ENCODE data around the gene SCAF11.

Gene SCAF11

GRCh38 chr12:45989721-45990467 lies 480 bp downstream of the SCAF11 start:
- Mint-ChIP-seq H3K9me3 (ENCODE audit: low read depth) (no peaks in the 10 kb centered on the region), H3K4me3 (peak overlapping the region; percentile 100), H3K36me3 (peaks cover 18% of the 10 kb centered on the region), H3K27me3 (no peaks in the 10 kb centered on the region), H3K4me1 (ENCODE audit: low read depth) (peaks cover 61% of the 10 kb centered on the region), H3K27ac (peak overlapping the region; percentile 100)

DNA sequence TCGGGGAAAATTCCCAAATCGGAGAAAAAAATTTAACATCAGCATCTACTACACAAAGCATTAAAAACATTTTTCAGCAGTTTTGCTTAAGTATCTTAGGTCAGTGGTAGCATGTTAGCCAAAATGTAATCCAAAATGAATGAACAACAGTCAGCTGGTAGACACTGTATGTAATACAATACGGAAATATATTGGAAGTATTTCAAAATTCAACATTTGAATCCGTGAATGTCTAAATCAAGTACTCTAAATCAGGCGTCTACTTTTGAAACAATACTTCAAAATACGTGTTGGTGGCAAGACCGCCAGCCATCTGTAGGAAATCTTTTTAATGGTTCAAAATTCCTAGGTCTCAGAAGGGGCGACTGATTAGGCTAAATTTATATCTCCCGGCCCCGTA lies 1.1 kb downstream of the SCAF11 start:
- Mint-ChIP-seq H3K9me3 (ENCODE audit: low read depth) (no peaks in the 10 kb centered on the region), H3K4me3 (peak overlapping the region; percentile 100), H3K27ac (peak overlapping the region; percentile 100), H3K27me3 (no peaks in the 10 kb centered on the region), H3K36me3 (peaks cover 18% of the 10 kb centered on the region), H3K4me1 (ENCODE audit: low read depth) (peaks cover 66% of the 10 kb centered on the region)

- peak overlapping the region; percentile 100 for H3K4me3 Mint-ChIP-seq
- no peaks in the 10 kb centered on the region for H3K9me3 Mint-ChIP-seq (ENCODE audit: low read depth)
- peak overlapping the region; percentile 75 for H3K27ac Mint-ChIP-seq
- H3K4me1 Mint-ChIP-seq (ENCODE audit: low read depth) = peaks cover 75% of the 10 kb centered on the region
- H3K36me3 Mint-ChIP-seq = peaks cover 18% of the 10 kb centered on the region
- no peaks in the 10 kb centered on the region for H3K27me3 Mint-ChIP-seq
Measured at GRCh38 chr12:45988264-45988663, 2.1 kb downstream of the SCAF11 start.

DNA sequence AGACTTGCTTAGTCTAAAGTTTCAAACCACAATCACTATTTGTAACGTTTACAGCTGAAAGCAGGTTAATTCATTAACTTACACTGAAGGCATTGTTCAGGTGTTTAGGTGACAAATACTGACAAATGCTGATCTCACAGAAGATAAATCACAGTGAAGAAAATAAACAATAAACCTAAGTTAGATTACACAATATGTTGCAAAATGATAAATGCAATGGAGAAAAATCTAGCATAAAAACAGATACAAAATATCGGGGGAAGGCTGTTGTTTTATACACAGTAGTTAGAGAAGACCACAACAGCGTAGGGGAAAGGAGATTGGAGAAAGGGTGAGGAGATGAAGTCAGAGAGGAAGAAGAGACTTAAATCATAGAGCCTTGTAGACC lies 3.0 kb downstream of the SCAF11 start:
- Mint-ChIP-seq H3K36me3 (peaks cover 18% of the 10 kb centered on the region), H3K9me3 (ENCODE audit: low read depth) (no peaks in the 10 kb centered on the region), H3K27ac (peak overlapping the region; percentile 75)

GRCh38 chr12:45986641-45987339 lies 3.6 kb downstream of the SCAF11 start:
- peaks cover 82% of the 10 kb centered on the region for H3K4me1 Mint-ChIP-seq (ENCODE audit: low read depth)

More for the DNA sequence above, 3.0 kb downstream of the SCAF11 start:
- H3K27me3 Mint-ChIP-seq = no peaks in the 10 kb centered on the region
- peak overlapping the region; percentile 100 for H3K4me3 Mint-ChIP-seq
- H3K4me1 Mint-ChIP-seq (ENCODE audit: low read depth) = peaks cover 83% of the 10 kb centered on the region

GRCh38 chr12:45981075-45981837 lies 9.1 kb downstream of the SCAF11 start:
- Mint-ChIP-seq H3K4me3 (peak overlapping the region; percentile 53), H3K9me3 (ENCODE audit: low read depth) (no peaks in the 10 kb centered on the region), H3K4me1 (ENCODE audit: low read depth) (peaks cover 94% of the 10 kb centered on the region), H3K27ac (no peak overlapping the region), H3K27me3 (no peaks in the 10 kb centered on the region), H3K36me3 (peaks cover 11% of the 10 kb centered on the region)

More at GRCh38 chr12:45986641-45987339, 3.6 kb downstream of the SCAF11 start:
- Mint-ChIP-seq H3K36me3 (peaks cover 18% of the 10 kb centered on the region), H3K27ac (peak overlapping the region; percentile 67), H3K27me3 (no peaks in the 10 kb centered on the region), H3K4me3 (peak overlapping the region; percentile 100), H3K9me3 (ENCODE audit: low read depth) (no peaks in the 10 kb centered on the region)

DNA sequence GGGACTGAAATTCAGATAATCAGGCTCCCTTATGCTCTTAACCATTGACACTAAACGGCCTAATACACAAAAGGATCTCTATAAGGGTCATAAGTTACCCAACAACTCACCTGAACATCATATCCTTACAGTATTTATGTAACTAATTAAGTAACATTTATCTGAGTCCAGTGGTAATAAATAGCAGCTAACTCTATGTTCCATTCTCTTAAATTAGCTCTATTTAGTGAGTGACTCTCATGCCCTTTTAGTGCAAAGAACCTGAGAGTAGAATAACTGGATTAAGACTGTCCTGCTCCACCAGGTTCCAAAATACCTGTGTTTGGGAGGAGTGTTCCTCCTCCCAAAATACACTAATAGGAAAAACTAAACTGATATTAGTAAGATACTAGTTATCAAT lies 9.8 kb downstream of the SCAF11 start:
- no peak overlapping the region for H3K27ac Mint-ChIP-seq
- no peaks in the 10 kb centered on the region for H3K27me3 Mint-ChIP-seq
- peaks cover 7% of the 10 kb centered on the region for H3K36me3 Mint-ChIP-seq
- H3K9me3 Mint-ChIP-seq (ENCODE audit: low read depth) = no peaks in the 10 kb centered on the region
- peaks cover 92% of the 10 kb centered on the region for H3K4me1 Mint-ChIP-seq (ENCODE audit: low read depth)
- peak overlapping the region; percentile 28 for H3K4me3 Mint-ChIP-seq

DNA sequence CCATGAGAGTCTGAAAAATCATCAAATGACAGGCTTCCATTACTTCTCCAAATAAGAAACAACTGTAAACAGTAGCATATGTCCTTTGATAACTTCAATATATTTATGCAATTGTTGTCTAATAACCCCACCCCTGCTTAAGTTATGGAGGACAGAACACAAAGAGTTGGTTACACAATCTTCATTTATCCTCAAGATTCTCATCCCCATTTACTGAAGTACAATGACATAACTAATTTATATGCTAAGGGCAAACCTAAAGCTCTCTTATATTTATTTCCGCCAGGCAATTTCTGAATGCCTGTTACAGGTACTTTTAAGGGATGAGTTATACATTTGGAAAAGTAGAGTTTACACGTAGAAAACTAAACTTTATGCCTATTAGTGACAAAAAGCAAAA lies 12.3 kb downstream of the SCAF11 start:
- Mint-ChIP-seq H3K27ac (no peak overlapping the region), H3K27me3 (no peaks in the 10 kb centered on the region), H3K4me1 (ENCODE audit: low read depth) (peaks cover 91% of the 10 kb centered on the region), H3K4me3 (no peak overlapping the region), H3K36me3 (peaks cover 21% of the 10 kb centered on the region), H3K9me3 (ENCODE audit: low read depth) (peaks cover 9% of the 10 kb centered on the region)

DNA sequence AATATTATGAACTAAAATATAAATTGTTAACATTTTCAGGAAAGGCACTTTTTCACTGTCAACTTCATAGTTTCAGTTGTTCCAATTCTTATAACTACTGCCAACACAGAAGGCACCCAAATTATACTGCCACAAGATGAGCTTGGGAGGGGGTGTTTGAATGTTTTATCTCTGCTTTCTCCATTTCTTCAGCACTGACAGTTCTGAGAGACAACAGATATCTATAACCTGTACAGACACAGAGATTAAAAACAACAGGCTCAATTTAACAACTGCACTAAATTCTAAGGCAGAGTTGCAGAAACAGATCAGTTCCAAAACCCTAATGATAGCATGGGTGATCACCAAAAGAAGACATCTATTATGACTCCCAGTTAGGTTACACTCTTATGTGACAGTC lies 12.8 kb downstream of the SCAF11 start:
- H3K27ac Mint-ChIP-seq = no peak overlapping the region
- H3K27me3 Mint-ChIP-seq = no peaks in the 10 kb centered on the region
- peaks cover 88% of the 10 kb centered on the region for H3K4me1 Mint-ChIP-seq (ENCODE audit: low read depth)
- peaks cover 23% of the 10 kb centered on the region for H3K36me3 Mint-ChIP-seq
- H3K9me3 Mint-ChIP-seq (ENCODE audit: low read depth) = peaks cover 11% of the 10 kb centered on the region
- H3K4me3 Mint-ChIP-seq = no peak overlapping the region

GRCh38 chr12:45975506-45975905 lies 14.9 kb downstream of the SCAF11 start:
- H3K27me3 Mint-ChIP-seq = no peaks in the 10 kb centered on the region
- H3K27ac Mint-ChIP-seq = no peak overlapping the region
- peaks cover 84% of the 10 kb centered on the region for H3K4me1 Mint-ChIP-seq (ENCODE audit: low read depth)
- H3K9me3 Mint-ChIP-seq (ENCODE audit: low read depth) = peaks cover 11% of the 10 kb centered on the region
- H3K4me3 Mint-ChIP-seq = no peak overlapping the region
- peaks cover 28% of the 10 kb centered on the region for H3K36me3 Mint-ChIP-seq

GRCh38 chr12:45974883-45975282 lies 15.5 kb downstream of the SCAF11 start:
- H3K4me1 Mint-ChIP-seq (ENCODE audit: low read depth) = peaks cover 83% of the 10 kb centered on the region
- H3K27ac Mint-ChIP-seq = no peak overlapping the region
- peaks cover 31% of the 10 kb centered on the region for H3K36me3 Mint-ChIP-seq
- H3K9me3 Mint-ChIP-seq (ENCODE audit: low read depth) = peaks cover 11% of the 10 kb centered on the region
- no peak overlapping the region for H3K4me3 Mint-ChIP-seq
- H3K27me3 Mint-ChIP-seq = no peaks in the 10 kb centered on the region

DNA sequence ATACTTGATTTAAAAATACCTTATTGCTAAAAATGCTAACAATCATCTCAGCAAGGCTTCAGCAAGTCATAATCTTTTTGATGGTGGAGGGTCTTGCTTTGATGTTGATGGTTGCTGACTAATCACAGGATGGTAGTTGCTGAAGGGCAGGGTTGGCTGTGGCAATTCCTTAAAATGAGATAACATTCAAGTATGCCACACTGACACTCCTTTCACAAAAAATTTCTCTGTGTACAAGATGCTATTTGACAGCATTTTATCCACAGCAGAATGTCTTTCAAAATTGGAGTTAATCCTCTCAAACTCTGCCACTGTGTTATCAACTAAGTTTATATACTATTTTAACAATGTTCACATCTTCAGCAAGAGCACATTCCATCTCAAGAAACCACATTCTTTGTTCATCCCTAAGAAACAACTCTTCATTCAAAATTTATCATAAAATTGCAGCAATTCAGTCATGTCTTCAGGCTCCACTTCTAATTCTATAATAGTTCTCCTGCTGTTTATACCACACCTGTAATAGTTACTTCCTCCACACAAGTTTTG lies 16.1 kb downstream of the SCAF11 start:
- Mint-ChIP-seq H3K9me3 (ENCODE audit: low read depth) (peaks cover 11% of the 10 kb centered on the region), H3K27me3 (no peaks in the 10 kb centered on the region), H3K36me3 (peaks cover 31% of the 10 kb centered on the region), H3K4me1 (ENCODE audit: low read depth) (peaks cover 79% of the 10 kb centered on the region), H3K4me3 (no peak overlapping the region), H3K27ac (no peak overlapping the region)

- Mint-ChIP-seq H3K27me3 (no peaks in the 10 kb centered on the region), H3K36me3 (peaks cover 31% of the 10 kb centered on the region), H3K27ac (peak overlapping the region; percentile 4), H3K4me1 (ENCODE audit: low read depth) (peaks cover 74% of the 10 kb centered on the region), H3K9me3 (ENCODE audit: low read depth) (peaks cover 11% of the 10 kb centered on the region), H3K4me3 (peak overlapping the region; percentile 8)
Measured at GRCh38 chr12:45973526-45973925, 16.8 kb downstream of the SCAF11 start.

DNA sequence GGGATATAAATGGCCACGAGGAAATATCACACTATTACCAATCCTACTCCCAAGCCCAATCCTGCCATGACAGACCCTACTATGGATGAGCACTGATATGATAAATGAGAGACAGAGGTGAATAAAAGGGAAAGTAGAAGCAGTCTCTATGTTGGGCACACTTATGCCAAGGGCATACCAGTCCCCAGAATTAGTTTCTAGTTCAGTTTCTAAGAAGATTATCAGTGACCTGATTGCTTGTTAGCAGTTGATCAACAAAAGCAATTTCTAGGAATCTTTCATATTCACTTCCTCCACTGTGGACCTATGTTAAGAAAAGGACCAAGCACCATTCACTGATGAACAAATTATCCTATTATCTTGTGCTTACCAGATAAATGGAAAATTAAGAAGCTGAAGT lies 20.0 kb downstream of the SCAF11 start:
- peaks cover 63% of the 10 kb centered on the region for H3K4me1 Mint-ChIP-seq (ENCODE audit: low read depth)
- no peaks in the 10 kb centered on the region for H3K27me3 Mint-ChIP-seq
- no peak overlapping the region for H3K4me3 Mint-ChIP-seq
- H3K36me3 Mint-ChIP-seq = peaks cover 29% of the 10 kb centered on the region
- H3K27ac Mint-ChIP-seq = peak overlapping the region; percentile 64
- peaks cover 11% of the 10 kb centered on the region for H3K9me3 Mint-ChIP-seq (ENCODE audit: low read depth)

DNA sequence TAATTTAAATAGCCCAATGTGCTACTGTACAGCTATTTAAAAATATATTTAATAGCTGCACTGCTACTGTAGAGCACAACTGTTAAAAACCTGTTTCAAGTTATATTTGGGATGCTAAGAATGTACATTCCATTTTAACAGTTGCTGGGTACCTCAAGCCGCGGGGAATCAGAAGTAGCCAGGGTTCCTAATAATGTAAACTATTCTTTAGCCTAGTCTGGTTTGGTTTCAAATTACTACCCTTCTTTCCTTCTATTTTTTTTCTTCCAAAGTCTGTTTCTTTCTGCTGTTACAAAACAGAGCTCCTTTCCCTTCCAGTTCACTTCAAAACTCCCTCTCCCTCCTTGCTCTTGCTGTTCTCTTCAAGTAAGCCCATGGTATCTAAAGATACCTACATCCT lies 21.3 kb downstream of the SCAF11 start:
- Mint-ChIP-seq H3K4me3 (no peak overlapping the region), H3K27me3 (no peaks in the 10 kb centered on the region), H3K36me3 (peaks cover 23% of the 10 kb centered on the region), H3K9me3 (ENCODE audit: low read depth) (peaks cover 8% of the 10 kb centered on the region), H3K27ac (no peak overlapping the region), H3K4me1 (ENCODE audit: low read depth) (peaks cover 58% of the 10 kb centered on the region)
